Mesenchymal stem cell (in vitro differentiated cells and primary cell): Measurements from ENCODE around the gene HSD17B4. TPM values are rescaled to one million over a fixed set of nuclear protein-coding genes. Genes with fewer than 3 reads are reported as not detected.
A peak's percentile ranks its signal among the peaks of the same experiment; 100 is the strongest.

Source experiments
- DNase-seq: peaks from one replicate; pipeline ENCODE4 v3.0.0-alpha.2; 2013
- H2AFZ ChIP-seq: one replicate; pipeline ENCODE4 v1.6.1; 2013; ENCODE audit warnings: low read depth, mild to moderate bottlenecking, control low read depth, inconsistent platforms, low read length, moderate library complexity
- H2AK5ac ChIP-seq: 2 replicates; pipeline ENCODE4 v1.6.1; 2013; ENCODE audit warnings: low read length, moderate library complexity, mild to moderate bottlenecking, inconsistent platforms; ENCODE audit not compliant: severe bottlenecking
- H2BK120ac ChIP-seq: one replicate; pipeline ENCODE4 v1.6.1; 2013; ENCODE audit warnings: low read depth, mild to moderate bottlenecking, inconsistent platforms, low read length, moderate library complexity
- H2BK12ac ChIP-seq, 2 experiments: one replicate each; pipeline ENCODE4 v1.6.1; 2013; ENCODE audit warnings: inconsistent platforms in 2 of 2, low read length in 2 of 2, mild to moderate bottlenecking in 2 of 2, moderate library complexity in 2 of 2, control low read depth in 1 of 2
- H2BK15ac ChIP-seq: one replicate; pipeline ENCODE4 v1.6.1; 2013; ENCODE audit warnings: mild to moderate bottlenecking, low read depth, inconsistent platforms; ENCODE audit not compliant: poor library complexity, severe bottlenecking
- H2BK5ac ChIP-seq: 2 replicates; pipeline ENCODE4 v1.6.1; 2013; ENCODE audit warnings: low read depth, mild to moderate bottlenecking, low read length, control low read depth, inconsistent platforms; ENCODE audit not compliant: poor library complexity, severe bottlenecking
- H3K14ac ChIP-seq, 2 experiments: one replicate each; pipeline ENCODE4 v1.6.1; 2013; ENCODE audit warnings: inconsistent platforms in 2 of 2, low read length in 2 of 2, control low read depth in 1 of 2, mild to moderate bottlenecking in 1 of 2, moderate library complexity in 1 of 2
- H3K18ac ChIP-seq, 2 experiments: one replicate each; pipeline ENCODE4 v1.6.1; 2013; ENCODE audit warnings: inconsistent platforms in 2 of 2, low read length in 2 of 2, control low read depth in 1 of 2, low read depth in 1 of 2, mild to moderate bottlenecking in 1 of 2
- H3K23ac ChIP-seq, 2 experiments: one replicate each; pipeline ENCODE4 v1.6.1; 2013; ENCODE audit warnings: inconsistent platforms in 2 of 2, low read length in 2 of 2, mild to moderate bottlenecking in 2 of 2, moderate library complexity in 2 of 2, control low read depth in 1 of 2
- H3K27ac ChIP-seq: 2 replicates; pipeline ENCODE4 v1.5.1; 2013; ENCODE audit warnings: mild to moderate bottlenecking, moderate library complexity, low read length, control low read depth, inconsistent platforms; ENCODE audit not compliant: poor library complexity, severe bottlenecking
- H3K27me3 ChIP-seq, 2 experiments: 2 replicates each; pipeline versions ENCODE4 v1.6.1 to v1.7.0; 2013; ENCODE audit warnings: low read length in 2 of 2, mild to moderate bottlenecking in 2 of 2, moderate library complexity in 2 of 2, control low read depth in 1 of 2, inconsistent platforms in 1 of 2; ENCODE audit not compliant: control insufficient read depth in 1 of 2, insufficient read depth in 1 of 2
- H3K36me3 ChIP-seq, 2 experiments: 2 replicates each; pipeline versions ENCODE4 v1.6.1 to v1.7.0; 2013; ENCODE audit warnings: low read length in 2 of 2, control low read depth in 1 of 2, inconsistent platforms in 1 of 2, low read depth in 1 of 2, mild to moderate bottlenecking in 1 of 2; ENCODE audit not compliant: insufficient read depth in 2 of 2, control insufficient read depth in 1 of 2
- H3K4ac ChIP-seq, 2 experiments: one replicate each; pipeline ENCODE4 v1.6.1; 2013; ENCODE audit warnings: inconsistent platforms in 2 of 2, low read length in 2 of 2, mild to moderate bottlenecking in 2 of 2, moderate library complexity in 2 of 2, control low read depth in 1 of 2, low read depth in 1 of 2
- H3K4me1 ChIP-seq: 2 replicates; pipeline ENCODE4 v1.6.1; 2013; ENCODE audit warnings: low read depth, low read length, control low read depth; ENCODE audit not compliant: control insufficient read depth, insufficient read depth
- H3K4me2 ChIP-seq: 2 replicates; pipeline ENCODE4 v1.6.1; 2013; ENCODE audit warnings: low read length, mild to moderate bottlenecking, inconsistent platforms; ENCODE audit not compliant: poor library complexity, severe bottlenecking
- H3K4me3 ChIP-seq, 2 experiments: 2 replicates each; pipeline versions ENCODE4 v1.5.1 to v1.7.0; 2013; ENCODE audit warnings: low read length in 2 of 2, mild to moderate bottlenecking in 2 of 2, control low read depth in 1 of 2, low read depth in 1 of 2; ENCODE audit not compliant: insufficient read depth in 1 of 2
- H3K79me1 ChIP-seq: replicated peaks from 2 replicates; pipeline ENCODE4 v1.6.1; 2013; ENCODE audit warnings: mild to moderate bottlenecking, control low read depth, low read length, inconsistent platforms; ENCODE audit not compliant: poor library complexity, severe bottlenecking
- H3K9ac ChIP-seq: 2 replicates; pipeline ENCODE4 v1.7.0; 2013; ENCODE audit warnings: mild to moderate bottlenecking, low read length, moderate library complexity
- H3K9me3 ChIP-seq: 2 replicates; pipeline ENCODE4 v1.7.0; 2013; ENCODE audit warnings: mild to moderate bottlenecking, low read length; ENCODE audit not compliant: control insufficient read depth
- H4K8ac ChIP-seq: one replicate; pipeline ENCODE4 v1.6.1; 2013; ENCODE audit warnings: inconsistent platforms, mild to moderate bottlenecking, low read length, moderate library complexity
- H4K91ac ChIP-seq: one replicate; pipeline ENCODE4 v1.6.1; 2013; ENCODE audit warnings: mild to moderate bottlenecking, low read length, inconsistent platforms
- WGBS: methylation state at CpG from one replicate; pipeline ENCODE4 v1.1.7; 2013; ENCODE audit warnings: mixed read lengths; 5-methylcytosine and 5-hydroxymethylcytosine counted together
- polyA plus RNA-seq, 2 experiments: library from polyadenylated mRNA; stranded (reverse); fragments of 200-250 nt; gene quantifications; one replicate each; pipeline ENCODE4 v1.2.3, GENCODE V29; 2013

HSD17B4 gene
- polyA plus RNA-seq (2013, experiment 1 of 2), result 108 TPM
- polyA plus RNA-seq (2013, experiment 2 of 2), result 98.7 TPM

- peak within 1 kb of the TSS; percentile 52 for H3K27ac ChIP-seq
- peak within 1 kb of the TSS; percentile 89 for H4K91ac ChIP-seq
- 1% methylated on average over 42 of the region's 42 CpGs for WGBS
- peak within 1 kb of the TSS; percentile 91 for H2AFZ ChIP-seq
- H2AK5ac ChIP-seq, result no peak within 1 kb of the TSS
- H3K4ac ChIP-seq, result peak within 1 kb of the TSS; percentile 81 to 85
- peak; percentile 90 for DNase-seq
- no peaks in the 10 kb centered on the region for H3K4me1 ChIP-seq
- peaks cover 19% of the 10 kb centered on the region for H3K79me1 ChIP-seq
- H3K4me2 ChIP-seq, result peak within 1 kb of the TSS; percentile 97
- peak within 1 kb of the TSS in 1 of 2 experiments; percentile 45 for H2BK12ac ChIP-seq
- peak within 1 kb of the TSS; percentile 15 for H2BK120ac ChIP-seq
- H3K14ac ChIP-seq, result peak within 1 kb of the TSS in 1 of 2 experiments; percentile 99
- peak within 1 kb of the TSS; percentile 93 for H4K8ac ChIP-seq
- H3K9ac ChIP-seq, result peak within 1 kb of the TSS; percentile 96
- H3K36me3 ChIP-seq, result peaks cover 0 to 8% of the 10 kb centered on the region in 2 experiments
- H3K9me3 ChIP-seq, result peaks cover 6% of the 10 kb centered on the region
- peak within 1 kb of the TSS in 1 of 2 experiments; percentile 34 for H3K23ac ChIP-seq
- H3K27me3 ChIP-seq, result no peaks in the 10 kb centered on the region
- peak within 1 kb of the TSS; percentile 97 to 99 for H3K18ac ChIP-seq
- H2BK15ac ChIP-seq, result peak within 1 kb of the TSS; percentile 89
- H3K4me3 ChIP-seq, result peak within 1 kb of the TSS; percentile 98 to 99
- peak within 1 kb of the TSS; percentile 24 for H2BK5ac ChIP-seq
Measured at GRCh38 chr5:119452373-119453039, at the start of gene HSD17B4. TSS of gene HSD17B4 (plus strand) at chr5:119452497. CDS start at chr5:119452576, 79 bp downstream.

- Histone ChIP-seq H2BK120ac (no peak overlapping the region), H3K36me3 (no peaks in the 10 kb centered on the region), H3K4me1 (peaks cover 7% of the 10 kb centered on the region), H3K23ac (no peak overlapping the region), H2AK5ac (no peak overlapping the region), H4K8ac (no peak overlapping the region), H3K27me3 (no peaks in the 10 kb centered on the region), H2AFZ (no peak overlapping the region), H3K9me3 (no peaks in the 10 kb centered on the region), H3K4me2 (no peak overlapping the region), H3K4me3 (no peak overlapping the region), H3K27ac (no peak overlapping the region), H3K18ac (no peak overlapping the region), H2BK12ac (peak overlapping the region in 1 of 2 experiments; percentile 33), H3K4ac (no peak overlapping the region), H4K91ac (no peak overlapping the region), H3K14ac (no peak overlapping the region), H3K9ac (no peak overlapping the region), H2BK15ac (no peak overlapping the region), H3K79me1 (no peaks in the 10 kb centered on the region), H2BK5ac (no peak overlapping the region)
- DNase-seq, result no peak
- 59% methylated on average over 3 of the region's 4 CpGs for WGBS
Measured at GRCh38 chr5:119402555-119402954, 49.7 kb upstream of the HSD17B4 start.

GRCh38 chr5:119404033-119404432 is 48.3 kb upstream of the HSD17B4 start:
- 98% methylated on average over 2 of the region's 2 CpGs for WGBS
- DNase-seq, result no peak
- no peak overlapping the region for H3K18ac ChIP-seq

GRCh38 chr5:119405419-119405818 is 46.9 kb upstream of the HSD17B4 start:
- H4K8ac ChIP-seq, result no peak overlapping the region
- no peak overlapping the region for H3K4me2 ChIP-seq
- H3K36me3 ChIP-seq, result no peaks in the 10 kb centered on the region
- H3K23ac ChIP-seq, result no peak overlapping the region
- H2BK15ac ChIP-seq, result no peak overlapping the region
- no peak overlapping the region for H3K14ac ChIP-seq
- no peak overlapping the region for H3K4me3 ChIP-seq
- no peaks in the 10 kb centered on the region for H3K79me1 ChIP-seq
- no peak for DNase-seq
- no peak overlapping the region for H2AFZ ChIP-seq
- H2BK120ac ChIP-seq, result no peak overlapping the region
- no peak overlapping the region for H3K9ac ChIP-seq
- no peak overlapping the region for H2BK5ac ChIP-seq
- no peak overlapping the region for H3K4ac ChIP-seq
- H3K4me1 ChIP-seq, result peaks cover 3% of the 10 kb centered on the region
- H3K27ac ChIP-seq, result no peak overlapping the region
- no peaks in the 10 kb centered on the region for H3K27me3 ChIP-seq
- no peak overlapping the region for H4K91ac ChIP-seq
- no peaks in the 10 kb centered on the region for H3K9me3 ChIP-seq
- 88% methylated on average over 4 of the region's 4 CpGs for WGBS
- no peak overlapping the region for H2AK5ac ChIP-seq
- H2BK12ac ChIP-seq, result no peak overlapping the region
- H3K18ac ChIP-seq, result no peak overlapping the region

More at GRCh38 chr5:119404033-119404432, 48.3 kb upstream of the HSD17B4 start:
- H3K27ac ChIP-seq, result no peak overlapping the region
- peaks cover 6% of the 10 kb centered on the region for H3K4me1 ChIP-seq
- no peak overlapping the region for H2BK15ac ChIP-seq
- no peaks in the 10 kb centered on the region for H3K36me3 ChIP-seq
- H2AFZ ChIP-seq, result no peak overlapping the region
- H3K4me3 ChIP-seq, result no peak overlapping the region
- H3K79me1 ChIP-seq, result no peaks in the 10 kb centered on the region
- H2BK5ac ChIP-seq, result no peak overlapping the region
- H3K23ac ChIP-seq, result no peak overlapping the region
- no peak overlapping the region for H4K8ac ChIP-seq
- no peaks in the 10 kb centered on the region for H3K9me3 ChIP-seq
- no peak overlapping the region for H3K4ac ChIP-seq
- H3K9ac ChIP-seq, result no peak overlapping the region
- H3K27me3 ChIP-seq, result no peaks in the 10 kb centered on the region
- no peak overlapping the region for H2BK120ac ChIP-seq
- H3K14ac ChIP-seq, result no peak overlapping the region
- no peak overlapping the region for H3K4me2 ChIP-seq
- no peak overlapping the region for H4K91ac ChIP-seq
- no peak overlapping the region for H2AK5ac ChIP-seq
- no peak overlapping the region for H2BK12ac ChIP-seq
